GM12872 (cell line): ENCODE data around the gene TST.

Experiments
- CTCF ChIP-seq: IDR thresholded peaks from 3 replicates; pipeline ENCODE4 v1.5.1; 2011; ENCODE audit warnings: low read depth, mild to moderate bottlenecking, low read length, moderate library complexity; ENCODE audit not compliant: insufficient read depth

TST gene

DNA sequence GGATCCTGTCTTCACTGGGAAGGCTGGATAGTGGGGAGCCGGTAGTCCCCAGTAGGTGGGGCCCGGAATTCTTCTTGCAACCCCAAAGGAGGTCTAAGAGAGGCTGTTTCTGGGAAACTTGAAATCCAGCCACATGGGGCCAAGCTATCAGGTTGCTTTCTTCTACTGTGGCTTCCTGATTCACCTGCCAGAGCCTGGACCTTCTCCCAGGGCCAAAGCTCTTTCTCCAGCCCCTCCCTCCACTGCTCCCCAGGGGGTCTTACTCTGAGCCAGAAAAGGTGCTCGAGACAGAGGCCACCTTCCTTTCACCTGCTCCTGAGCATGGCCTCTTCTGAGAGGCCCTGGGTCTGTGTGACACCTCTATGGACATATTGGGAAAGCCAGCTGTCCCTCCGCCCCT, 9.1 kb downstream of the TST start:
- TF ChIP-seq CTCF, result no peak

DNA sequence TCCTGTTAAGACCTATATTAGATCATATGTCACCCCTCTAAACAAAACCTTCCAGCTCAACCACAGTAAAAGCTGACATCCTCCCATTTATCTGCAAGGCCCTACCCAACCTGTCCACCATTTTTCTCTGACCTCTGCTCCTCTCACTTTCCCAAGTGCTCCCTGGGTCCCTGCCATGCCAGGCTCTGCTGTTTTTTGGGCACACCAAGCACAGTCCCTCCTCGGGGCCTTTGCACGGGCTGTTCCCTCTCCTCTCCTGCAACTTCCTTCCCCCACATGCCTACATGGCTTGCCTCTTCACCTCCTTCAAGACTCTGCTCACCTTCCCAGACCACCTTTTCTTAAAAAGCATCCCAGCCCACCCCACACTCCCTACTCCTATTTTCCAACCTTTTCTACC, 9.8 kb downstream of the TST start:
- TF ChIP-seq CTCF, result no peak

DNA sequence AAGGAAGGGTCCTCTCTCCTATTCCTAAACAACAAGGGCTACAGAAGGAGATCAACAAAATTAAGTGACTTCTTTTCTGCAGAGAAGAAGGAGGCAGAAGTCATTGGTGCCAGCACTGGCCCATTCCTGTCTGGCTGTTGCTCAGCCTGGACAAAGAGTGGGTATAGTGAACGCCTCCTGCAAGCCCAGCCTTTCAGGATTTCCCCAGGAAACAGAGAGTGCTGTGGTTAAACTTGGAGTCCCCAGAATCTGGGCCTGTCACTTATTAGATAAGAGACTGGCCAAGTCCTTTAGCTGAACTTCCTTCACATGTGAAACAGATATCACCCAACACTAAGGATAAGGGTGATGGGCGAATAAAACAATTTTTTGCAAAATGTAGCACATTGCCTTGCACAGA, 10.9 kb downstream of the TST start:
- no peak for TF ChIP-seq CTCF

DNA sequence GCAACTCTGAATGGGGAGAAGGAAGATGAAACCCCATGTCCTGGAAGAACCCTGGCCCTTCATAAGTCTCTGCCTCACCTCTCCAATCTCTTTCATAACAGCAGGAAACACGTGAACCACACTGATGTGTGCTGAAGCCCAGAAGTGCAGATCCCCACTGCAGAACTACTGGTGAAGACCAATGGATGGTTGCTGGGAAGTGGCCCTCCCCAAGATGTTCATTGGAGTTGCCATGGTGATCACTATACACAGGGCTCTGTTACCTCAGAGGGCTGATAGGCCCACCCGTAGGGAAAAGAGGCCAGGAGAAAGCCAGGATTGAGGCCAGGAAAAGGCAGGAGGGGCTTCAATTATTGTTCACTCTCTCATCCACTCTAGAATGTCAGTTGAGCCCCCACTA, 11.6 kb downstream of the TST start:
- no peak for TF ChIP-seq CTCF

- TF ChIP-seq CTCF, result no peak
Observed at GRCh38 chr22:37002633-37003032, 16.6 kb downstream of the TST start.

DNA sequence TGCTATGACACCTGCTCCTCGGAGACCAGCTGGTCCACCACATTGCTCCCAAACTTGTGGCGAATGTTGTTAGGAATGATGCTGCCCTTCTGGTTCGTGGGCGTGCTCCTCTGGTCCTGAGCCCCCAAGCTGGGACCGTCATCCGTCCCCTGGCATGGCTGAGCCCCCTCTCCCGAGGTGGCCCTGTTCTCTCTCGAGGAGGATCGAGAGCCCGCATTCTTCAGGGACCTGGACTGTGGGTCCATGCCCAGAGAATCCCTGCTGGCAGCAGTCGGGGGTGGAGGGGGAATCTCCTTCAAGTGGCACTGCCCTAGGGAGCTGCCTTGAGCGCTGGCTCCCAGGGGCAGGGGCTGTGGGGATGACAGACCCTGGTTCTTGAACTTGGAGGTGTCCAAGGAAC, 17.4 kb downstream of the TST start:
- no peak for TF ChIP-seq CTCF

GRCh38 chr22:37000676-37001534, 18.3 kb downstream of the TST start:
- no peak for TF ChIP-seq CTCF
